ENCODE measurements around the gene IKZF1. TPM values are rescaled to one million over a fixed set of nuclear protein-coding genes. Genes with fewer than 3 reads are reported as not detected.

Gene IKZF1
- polyA plus RNA-seq, 2 of the 4 experiments (the other 2 are of a cell fraction) = not detected

- H3K27ac ChIP-seq = no peak overlapping the region
- ChIA-PET CTCF (no interaction called here), POLR2A (no interaction called here)
- DNase-seq (ENCODE audit: low read depth in 1 of 2, low spot score in 1 of 2) (no peak), FAIRE-seq (no peak), ATAC-seq (no peak)
- TF ChIP-seq RNF2 (IDR thresholded peaks at IDR 0.05; ENCODE audit: borderline replicate concordance, low read depth) (no peak), FOSB (CRISPR knock-in tag; IDR thresholded peaks at IDR 0.05) (no peak), MAZ (IDR thresholded peaks at IDR 0.05; ENCODE audit: borderline replicate concordance, low read depth, low read length) (no peak), JUN (IDR thresholded peaks at IDR 0.05) (no peak), ZFP36 (IDR thresholded peaks at IDR 0.05; ENCODE audit: borderline replicate concordance, partially characterized antibody) (no peak), HOXB5 (CRISPR knock-in tag; IDR thresholded peaks at IDR 0.05) (no peak), CHD4 (IDR thresholded peaks at IDR 0.05; ENCODE audit: borderline replicate concordance) (no peak), SREBF2 (IDR thresholded peaks at IDR 0.05) (no peak), ZNF302 (CRISPR knock-in tag; IDR thresholded peaks at IDR 0.05) (no peak), RFX5 (IDR thresholded peaks at IDR 0.05) (no peak), GATA3 (IDR thresholded peaks at IDR 0.05; ENCODE audit: borderline replicate concordance) (no peak), REST (IDR thresholded peaks at IDR 0.05) (no peak), TFCP2L1 (CRISPR knock-in tag; IDR thresholded peaks at IDR 0.05) (no peak), NFE2L2 (conservative IDR thresholded peaks at IDR 0.05; ENCODE audit: low read length) (no peak), MYC (IDR thresholded peaks at IDR 0.05; ENCODE audit: borderline replicate concordance, low read length) (no peak), BCL3 (IDR thresholded peaks at IDR 0.05) (no peak), MAX (IDR thresholded peaks at IDR 0.05) (no peak), POLR2A (IDR thresholded peaks at IDR 0.05; ENCODE audit: low read length) (no peak), EP300 (IDR thresholded peaks at IDR 0.05) (no peak), EHMT2 (IDR thresholded peaks at IDR 0.05; ENCODE audit: low read depth) (no peak)
- H3K9me3 ChIP-seq = no peaks in the 10 kb centered on the region
- H3K4me3 ChIP-seq = no peak overlapping the region
- H3K4me2 ChIP-seq = no peak overlapping the region
- H3K4me1 ChIP-seq = no peaks in the 10 kb centered on the region
- WGBS (ENCODE audit: missing lambda C conversion rate) = 60% methylated on average over 3 of the region's 3 CpGs
Measured at GRCh38 chr7:50284296-50284695, 20.2 kb upstream of the IKZF1 start.

GRCh38 chr7:50285269-50285668, 19.2 kb upstream of the IKZF1 start:
- 0% methylated on average over 4 of the region's 4 CpGs for WGBS (ENCODE audit: missing lambda C conversion rate)
- Histone ChIP-seq H3K4me1 (no peaks in the 10 kb centered on the region), H3K4me3 (no peak overlapping the region), H3K4me2 (no peak overlapping the region), H3K27ac (no peak overlapping the region), H3K9me3 (no peaks in the 10 kb centered on the region)
- DNase-seq (ENCODE audit: low read depth in 1 of 2, low spot score in 1 of 2) = no peak
- ChIA-PET CTCF (no interaction called here), POLR2A (no interaction called here)
- no peak for FAIRE-seq
- no peak for ATAC-seq
- no peak for TF ChIP-seq E2F6 (IDR thresholded peaks at IDR 0.05; ENCODE audit: borderline replicate concordance, low read depth)
- no peak for TF ChIP-seq HOXB13 (CRISPR knock-in tag; IDR thresholded peaks at IDR 0.05; ENCODE audit: low read depth)
- TF ChIP-seq RCOR1 (IDR thresholded peaks at IDR 0.05; ENCODE audit: low read depth, low read length) = no peak
- no peak for TF ChIP-seq JUNB (IDR thresholded peaks at IDR 0.05)
- TF ChIP-seq CHD2 (IDR thresholded peaks at IDR 0.05; ENCODE audit: low read length, partially characterized antibody) = no peak
- no peak for TF ChIP-seq TP53 (CRISPR knock-in tag; IDR thresholded peaks at IDR 0.05)
- no peak for TF ChIP-seq HDAC2 (IDR thresholded peaks at IDR 0.05)
- TF ChIP-seq NR3C1 (IDR thresholded peaks at IDR 0.05) = no peak
- TF ChIP-seq RNF2 (IDR thresholded peaks at IDR 0.05; ENCODE audit: borderline replicate concordance, low read depth) = no peak
- TF ChIP-seq EP300 (IDR thresholded peaks at IDR 0.05) = no peak
- TF ChIP-seq ZFP36 (IDR thresholded peaks at IDR 0.05; ENCODE audit: borderline replicate concordance, partially characterized antibody) = no peak
- no peak for TF ChIP-seq PBX3 (IDR thresholded peaks at IDR 0.05)
- TF ChIP-seq HOXA7 (CRISPR knock-in tag; IDR thresholded peaks at IDR 0.05) = no peak
- TF ChIP-seq BCL3 (IDR thresholded peaks at IDR 0.05) = no peak
- no peak for TF ChIP-seq RARB (CRISPR knock-in tag; IDR thresholded peaks at IDR 0.05)
- no peak for TF ChIP-seq EHMT2 (IDR thresholded peaks at IDR 0.05; ENCODE audit: low read depth)
- TF ChIP-seq KDM1A (IDR thresholded peaks at IDR 0.05; ENCODE audit: low read depth) = no peak
